Endothelial cell of umbilical vein (primary cell): ENCODE measurements around the gene KIF26B. TPM values are rescaled to one million over a fixed set of nuclear protein-coding genes. Genes with fewer than 3 reads are reported as not detected.

Source experiments
- BruUV-seq: library from RNA; stranded (reverse); fragments of 400-500 nt; replicated peaks from 2 replicates; lab custom pipeline; 2021; lab: Mats Ljungman, UMichigan
- CTCF ChIA-PET: fragments of 300-600, 350-600 bp; sonication (Branson Sonifier 250); formaldehyde crosslinking; loops from one replicate; lab custom pipeline; 2021; ENCODE audit warnings: antibody characterized with exemption, inconsistent platforms; lab: Charles Lee
- POLR2A ChIA-PET: fragments of 300-600, 350-600 bp; sonication (Branson Sonifier 250); formaldehyde crosslinking; loops from one replicate; lab custom pipeline; 2021; ENCODE audit warnings: antibody characterized with exemption, inconsistent platforms; lab: Charles Lee
- DNase-seq: peaks from one replicate; pipeline ENCODE4 v3.0.0-alpha.2; 2011; ENCODE audit warnings: low read depth, low spot score
- FAIRE-seq: peaks from 2 replicates; lab custom pipeline; 2011; peaks lifted over from hg19 to GRCh38; lab: Jason Lieb, UNC
- H2AFZ ChIP-seq: 2 replicates; pipeline ENCODE4 v1.6.0; 2012; ENCODE audit warnings: low read depth, low read length, control low read depth, inconsistent platforms
- H3K27ac ChIP-seq: 2 replicates; pipeline ENCODE4 v1.5.1; 2011; ENCODE audit warnings: low read depth, mild to moderate bottlenecking, control low read depth, low read length, moderate library complexity; ENCODE audit not compliant: insufficient read depth
- H3K27me3 ChIP-seq, 2 experiments: 2 replicates each; pipeline versions ENCODE4 v1.6.0 to v1.6.1; 2011; ENCODE audit warnings: low read length in 2 of 2, mixed read lengths in 1 of 2; ENCODE audit not compliant: control insufficient read depth in 2 of 2, insufficient read depth in 2 of 2
- H3K36me3 ChIP-seq, 2 experiments: 2 replicates in 1 of 2; 3 replicates in 1 of 2; pipeline ENCODE4 v1.5.1; 2011; ENCODE audit warnings: low read length in 2 of 2, mild to moderate bottlenecking in 1 of 2, moderate library complexity in 1 of 2; ENCODE audit not compliant: control insufficient read depth in 2 of 2, insufficient read depth in 2 of 2; ENCODE audit errors: extremely low read depth in 1 of 2
- H3K4me1 ChIP-seq: 3 replicates; pipeline ENCODE4 v1.5.1; 2011; ENCODE audit warnings: mild to moderate bottlenecking, low read length; ENCODE audit not compliant: control insufficient read depth, insufficient read depth; ENCODE audit errors: extremely low read depth
- H3K4me2 ChIP-seq: 2 replicates; pipeline ENCODE4 v1.6.1; 2011; ENCODE audit warnings: low read length, control low read depth, mixed read lengths; ENCODE audit not compliant: insufficient read depth
- H3K4me3 ChIP-seq, 3 experiments: fragments of 200-600 bp in 1 of 3; sonication (generic), shearing (Covaris generic) in 1 of 3; replicated peaks in 1 of 3; 2 replicates each; pipeline ENCODE4 v1.5.1; 2011 to 2016; ENCODE audit warnings: control low read depth in 3 of 3, low read length in 3 of 3, mild to moderate bottlenecking in 2 of 3, inconsistent platforms in 1 of 3, low read depth in 1 of 3, moderate library complexity in 1 of 3; ENCODE audit not compliant: insufficient read depth in 1 of 3
- H3K79me2 ChIP-seq: 2 replicates; pipeline ENCODE4 v1.6.0; 2012; ENCODE audit warnings: low read length, inconsistent platforms; ENCODE audit not compliant: control insufficient read depth, insufficient read depth
- H3K9ac ChIP-seq: replicated peaks from 2 replicates; pipeline ENCODE3; 2011; ENCODE audit warnings: low read length, control low read depth; ENCODE audit not compliant: insufficient read depth; ENCODE audit errors: extremely low read depth
- H3K9me1 ChIP-seq: replicated peaks from 3 replicates; pipeline ENCODE4 v1.6.0; 2011; ENCODE audit warnings: mild to moderate bottlenecking, low read length; ENCODE audit not compliant: control insufficient read depth, insufficient read depth; ENCODE audit errors: extremely low read depth
- H3K9me3 ChIP-seq: replicated peaks from 2 replicates; pipeline ENCODE4 v1.5.1; 2012; ENCODE audit warnings: low read length, inconsistent platforms; ENCODE audit not compliant: control insufficient read depth, insufficient read depth
- H4K20me1 ChIP-seq: replicated peaks from 2 replicates; pipeline ENCODE3; 2011; ENCODE audit warnings: mild to moderate bottlenecking, low read length; ENCODE audit not compliant: control insufficient read depth, insufficient read depth; ENCODE audit errors: extremely low read depth
- EZH2 ChIP-seq: IDR thresholded peaks from 2 replicates; pipeline ENCODE4 v1.6.1; 2012; ENCODE audit warnings: borderline replicate concordance, low read depth, mild to moderate bottlenecking, moderate library complexity, low read length, inconsistent platforms; ENCODE audit not compliant: severe bottlenecking
- FOS ChIP-seq: IDR thresholded peaks from 2 replicates; pipeline ENCODE4 v1.6.1; 2011; ENCODE audit warnings: mild to moderate bottlenecking, low read length, moderate library complexity, borderline replicate concordance; ENCODE audit not compliant: insufficient read depth
- GATA2 ChIP-seq: IDR thresholded peaks from 2 replicates; pipeline ENCODE4 v1.7.0; 2011; ENCODE audit warnings: low read depth, mild to moderate bottlenecking, moderate library complexity, mixed read lengths, low read length; ENCODE audit not compliant: insufficient read length, insufficient read depth
- JUN ChIP-seq: IDR thresholded peaks from 2 replicates; pipeline ENCODE4 v1.6.1; 2011; ENCODE audit warnings: borderline replicate concordance, low read depth; ENCODE audit not compliant: insufficient read length, insufficient read depth
- MYC ChIP-seq: IDR thresholded peaks from one replicate; pipeline ENCODE4 v1.6.1; 2011; ENCODE audit warnings: mild to moderate bottlenecking, low read depth, low read length
- POLR2A ChIP-seq: IDR thresholded peaks from 2 replicates; pipeline ENCODE4 v1.6.1; 2012; ENCODE audit warnings: low read depth, mild to moderate bottlenecking, control low read depth, low read length
- POLR2AphosphoS5 ChIP-seq: IDR thresholded peaks from 2 replicates; pipeline ENCODE4 v1.6.1; 2012; ENCODE audit warnings: low read depth, mild to moderate bottlenecking, control low read depth, low read length, moderate library complexity; ENCODE audit not compliant: insufficient read depth
- dilution Hi-C: fragments of 300-500 bp; cut with MboI; formaldehyde crosslinking; loops from one replicate; pipeline ENCODE4 v1.15.0; 2019; ENCODE audit warnings: low sequenced_read_pairs; ENCODE audit not compliant: extremely low pct_ligation_motif_present
- intact Hi-C: fragments of 100-400 bp; cut with micrococcal nuclease; formaldehyde crosslinking; loops from one replicate; pipeline ENCODE4 v1.10.0; 2022
- polyA plus RNA-seq, 4 experiments: library from polyadenylated mRNA; depleted of rRNA in 3 of 4; stranded (reverse) in 3 of 4; unstranded in 1 of 4; fragments of >200 nt; gene quantifications; 2 replicates each; pipeline versions ENCODE4 v1.2.1 to v1.2.3, GENCODE V29; 2011 to 2012; ENCODE audit warnings: missing spikeins in 1 of 4
- total RNA-seq: library from RNA; stranded (reverse); gene quantifications from 2 replicates; pipeline ENCODE4 v1.2.3, GENCODE V29; 2021
- TF ChIP-seq, protein P1 (sequence below): IDR thresholded peaks from 2 replicates; pipeline ENCODE4 v1.6.1; 2011; ENCODE audit not compliant: insufficient read depth, insufficient read length
- TF ChIP-seq, protein P2 (sequence below), 2 donors: IDR thresholded peaks; 1 replicate in 1 of 2; 2 replicates in 1 of 2; pipeline ENCODE4 v1.5.1; 2011; ENCODE audit warnings: low read length in 2 of 2, mild to moderate bottlenecking in 2 of 2, moderate library complexity in 2 of 2, control low read depth in 1 of 2, inconsistent platforms in 1 of 2, low read depth in 1 of 2; ENCODE audit not compliant: insufficient read depth in 1 of 2; ENCODE audit errors: extremely low read depth in 1 of 2

Gene KIF26B
- total and polyA plus RNA-seq, 2 donors (not counting 3 experiments of a cell fraction or from before 2014, with no cell fraction given), result 0.04 to 0.49 TPM

DNA sequence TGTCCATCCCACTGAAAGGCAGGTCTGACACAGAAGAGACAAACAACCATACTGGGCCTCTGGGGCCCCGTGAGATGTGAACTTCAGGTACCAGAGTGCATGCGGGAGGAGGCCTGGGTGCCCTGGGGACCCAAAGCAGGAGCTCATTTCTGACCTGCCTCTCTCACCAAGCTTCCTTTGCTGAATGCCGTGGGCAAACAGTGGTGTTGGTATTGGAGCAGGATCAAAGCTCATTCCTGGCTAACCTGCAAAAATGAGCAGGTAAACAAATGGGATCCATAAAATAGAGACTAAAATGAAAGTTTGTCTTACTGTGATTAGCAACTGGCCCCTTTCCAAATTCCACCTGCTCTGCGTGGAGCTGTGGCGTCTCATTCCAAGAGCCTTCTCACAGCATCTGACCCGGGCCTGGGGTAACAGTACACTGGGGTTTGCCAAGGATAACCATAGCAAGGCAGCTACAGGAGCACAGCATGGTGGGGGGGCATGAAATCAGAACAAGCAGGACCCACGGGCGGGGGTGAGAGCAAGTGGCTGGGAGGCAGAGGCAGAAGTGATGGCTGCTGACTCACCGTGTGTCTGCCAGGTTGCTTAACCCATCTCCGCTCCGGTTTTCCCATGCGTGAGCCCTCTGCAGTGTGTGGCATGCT, 103.6 kb downstream of the KIF26B start:
- Histone ChIP-seq H3K9me3 (no peaks in the 10 kb centered on the region), H3K27ac (no peak overlapping the region), H3K36me3 (no peaks in the 10 kb centered on the region), H3K4me3 (no peak overlapping the region), H4K20me1 (no peaks in the 10 kb centered on the region), H3K9me1 (no peaks in the 10 kb centered on the region), H2AFZ (no peak overlapping the region), H3K4me2 (no peak overlapping the region), H3K27me3 (no peaks in the 10 kb centered on the region), H3K4me1 (no peaks in the 10 kb centered on the region), H3K79me2 (no peaks in the 10 kb centered on the region), H3K9ac (no peak overlapping the region)
- TF ChIP-seq JUN (no peak), FOS (no peak), GATA2 (no peak), POLR2A (no peak)
- TF ChIP-seq, protein P1, sequence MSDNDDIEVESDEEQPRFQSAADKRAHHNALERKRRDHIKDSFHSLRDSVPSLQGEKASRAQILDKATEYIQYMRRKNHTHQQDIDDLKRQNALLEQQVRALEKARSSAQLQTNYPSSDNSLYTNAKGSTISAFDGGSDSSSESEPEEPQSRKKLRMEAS, result no peak
- no TSS peak for BruUV-seq
- no peak for FAIRE-seq
- dilution Hi-C loops (no loop called here), intact Hi-C loops (no loop called here)
- no peak for DNase-seq
- ChIA-PET POLR2A (no interaction called here), CTCF (no interaction called here)

- DNase-seq, result no peak
- intact Hi-C loops, result no loop called here
- H3K27ac ChIP-seq, result no peak overlapping the region
Observed at GRCh38 chr1:245260110-245260882, 105.5 kb downstream of the KIF26B start.

More at GRCh38 chr1:245260110-245260882, 105.5 kb downstream of the KIF26B start:
- TF ChIP-seq GATA2, result no peak
- TF ChIP-seq FOS, result no peak
- no peak for TF ChIP-seq MYC
- TF ChIP-seq POLR2AphosphoS5, result no peak
- no peak for TF ChIP-seq POLR2A
- TF ChIP-seq JUN, result no peak
- TF ChIP-seq EZH2, result no peak
- TF ChIP-seq, protein P1, result no peak
- TF ChIP-seq, protein P2, sequence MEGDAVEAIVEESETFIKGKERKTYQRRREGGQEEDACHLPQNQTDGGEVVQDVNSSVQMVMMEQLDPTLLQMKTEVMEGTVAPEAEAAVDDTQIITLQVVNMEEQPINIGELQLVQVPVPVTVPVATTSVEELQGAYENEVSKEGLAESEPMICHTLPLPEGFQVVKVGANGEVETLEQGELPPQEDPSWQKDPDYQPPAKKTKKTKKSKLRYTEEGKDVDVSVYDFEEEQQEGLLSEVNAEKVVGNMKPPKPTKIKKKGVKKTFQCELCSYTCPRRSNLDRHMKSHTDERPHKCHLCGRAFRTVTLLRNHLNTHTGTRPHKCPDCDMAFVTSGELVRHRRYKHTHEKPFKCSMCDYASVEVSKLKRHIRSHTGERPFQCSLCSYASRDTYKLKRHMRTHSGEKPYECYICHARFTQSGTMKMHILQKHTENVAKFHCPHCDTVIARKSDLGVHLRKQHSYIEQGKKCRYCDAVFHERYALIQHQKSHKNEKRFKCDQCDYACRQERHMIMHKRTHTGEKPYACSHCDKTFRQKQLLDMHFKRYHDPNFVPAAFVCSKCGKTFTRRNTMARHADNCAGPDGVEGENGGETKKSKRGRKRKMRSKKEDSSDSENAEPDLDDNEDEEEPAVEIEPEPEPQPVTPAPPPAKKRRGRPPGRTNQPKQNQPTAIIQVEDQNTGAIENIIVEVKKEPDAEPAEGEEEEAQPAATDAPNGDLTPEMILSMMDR (IDR thresholded peaks at IDR 0.05; ENCODE audit: extremely low read depth in 1 of 2, insufficient read depth in 1 of 2, low read depth in 1 of 2, low read length in 2 of 2), result no peak
- dilution Hi-C loops, result no loop called here
- Histone ChIP-seq H3K36me3 (no peaks in the 10 kb centered on the region), H3K4me1 (no peaks in the 10 kb centered on the region), H3K27me3 (no peaks in the 10 kb centered on the region), H3K4me3 (no peak overlapping the region), H3K9ac (no peak overlapping the region), H3K9me3 (no peaks in the 10 kb centered on the region), H3K79me2 (no peaks in the 10 kb centered on the region), H4K20me1 (no peaks in the 10 kb centered on the region), H3K4me2 (no peak overlapping the region), H3K9me1 (no peaks in the 10 kb centered on the region), H2AFZ (no peak overlapping the region)
- CTCF ChIA-PET, result no interaction called here
- POLR2A ChIA-PET, result no interaction called here
- no TSS peak for BruUV-seq
- FAIRE-seq, result no peak
